Measurements from ENCODE around the gene TPRX2. TPM values are rescaled to one million over a fixed set of nuclear protein-coding genes. Genes with fewer than 3 reads are reported as not detected.

TPRX2 gene
- total and polyA plus RNA-seq, 2 of the 8 experiments (the other 6 are each of a cell fraction or from before 2014, with no cell fraction given), result not detected

DNA sequence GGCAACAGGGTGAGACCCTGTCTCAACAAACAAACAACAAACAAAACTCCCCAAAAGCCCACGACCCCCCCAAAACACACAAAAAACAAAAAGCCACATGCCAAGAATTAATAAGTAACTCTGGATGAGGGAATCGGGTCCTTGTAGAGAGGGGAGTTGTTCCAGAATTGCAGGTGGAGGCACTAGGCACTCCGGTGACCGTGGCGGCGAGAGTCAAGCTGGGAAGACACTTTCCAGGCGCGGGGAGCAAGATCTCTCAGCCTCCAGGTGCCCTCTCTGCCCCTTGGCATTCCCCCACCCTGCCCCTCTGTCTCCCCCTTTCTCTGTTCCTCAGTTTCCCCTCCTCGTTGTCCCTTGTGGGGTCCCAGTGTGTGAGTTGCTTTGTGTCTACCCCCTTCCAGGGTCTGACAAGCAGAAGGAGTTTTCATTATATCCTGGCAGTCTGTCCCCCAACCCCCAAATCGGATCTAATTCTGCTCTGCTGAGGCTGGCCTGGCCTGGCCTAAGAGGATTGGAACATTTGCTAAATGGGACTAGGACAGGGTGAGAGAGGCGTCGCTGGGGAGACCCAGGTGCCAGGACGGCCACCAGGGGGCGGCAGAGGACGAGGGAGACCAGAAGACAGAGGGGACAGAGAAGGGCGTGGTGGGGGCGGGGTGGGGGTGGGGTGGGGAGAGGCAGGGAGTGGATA lies 45.6 kb upstream of the TPRX2 start:
- H3K23ac ChIP-seq (ENCODE audit: insufficient read length), result no peak overlapping the region
- no peaks in the 10 kb centered on the region for H3K79me2 ChIP-seq (ENCODE audit: control insufficient read depth in 1 of 2, insufficient read depth in 2 of 2, low read length in 2 of 2)
- H4K91ac ChIP-seq (replicated peaks; ENCODE audit: insufficient read length, low read length), result no peak overlapping the region
- H3K23me2 ChIP-seq (ENCODE audit: low read depth, low read length), result peaks cover 4% of the 10 kb centered on the region; the same call in 1 of the 2 replicates
- no peak overlapping the region for H2AK5ac ChIP-seq (ENCODE audit: low read depth, low read length)
- no peak overlapping the region for H3K4ac ChIP-seq (replicated peaks; ENCODE audit: insufficient read length, low read depth, low read length)
- H4K20me1 ChIP-seq (replicated peaks in 1 of 2; ENCODE audit: control insufficient read depth in 1 of 2, insufficient read depth in 2 of 2, low read length in 2 of 2), result no peaks in the 10 kb centered on the region
- 42% methylated on average over 13 of the region's 17 CpGs; no CpG with 5 or more reads in 1 of the 2 experiments for WGBS, 2 experiments (ENCODE audit: extremely low coverage in 1 of 2, insufficient coverage in 1 of 2, insufficient read length in 1 of 2, insufficient replicate concordance in 2 of 2, low coverage in 1 of 2, low lambda C conversion rate in 2 of 2, missing lambda C conversion rate in 1 of 2)
- CTCF ChIA-PET (ENCODE audit: partially characterized antibody), result interaction anchor here (0.7 to 4.0 kb wide), 17 partner anchors 10 to 750 kb away, joined by 3 to 31 read pairs (median 5); no protein-coding TSS in a partner anchor
- no peak overlapping the region for H3K4me3 ChIP-seq (ENCODE audit: extremely low read depth in 1 of 4, insufficient read depth in 2 of 4, low read depth in 3 of 4, low read length in 4 of 4)
- H3K4me2 ChIP-seq (ENCODE audit: insufficient read depth in 1 of 2, low read depth in 2 of 2, low read length in 2 of 2), result no peak overlapping the region
- TF ChIP-seq RAD21 (IDR thresholded peaks at IDR 0.05 in 1 of 2, conservative IDR thresholded peaks at IDR 0.05 in 1 of 2; ENCODE audit: low read depth in 2 of 2, low read length in 2 of 2) (peak; percentile 68 to 78), CTCF (IDR thresholded peaks at IDR 0.05; ENCODE audit: control extremely low read depth in 1 of 3, insufficient read depth in 1 of 3, low read depth in 1 of 3, low read length in 3 of 3) (peak; percentile 70 to 91 (median 85)), KDM1A (IDR thresholded peaks at IDR 0.05; ENCODE audit: borderline replicate concordance, low read length) (no peak), EP300 (IDR thresholded peaks at IDR 0.05; ENCODE audit: borderline replicate concordance in 1 of 2, low read depth in 2 of 2, low read length in 2 of 2) (no peak), TCF12 (IDR thresholded peaks at IDR 0.05; ENCODE audit: low read depth, low read length) (no peak)
- FAIRE-seq (no peak), DNase-seq (ENCODE audit: low read depth in 1 of 2, low spot score in 2 of 2) (peak; percentile 78 to 99)
- H3K18ac ChIP-seq (ENCODE audit: extremely low read depth, low read length), result no peak overlapping the region
- H2BK5ac ChIP-seq (ENCODE audit: low read depth, low read length), result no peak overlapping the region
- no peaks in the 10 kb centered on the region for H3K9me3 ChIP-seq (ENCODE audit: insufficient read depth in 2 of 2, low read depth in 1 of 2, low read length in 1 of 2)
- H3K56ac ChIP-seq (replicated peaks; ENCODE audit: insufficient read length, low read depth, low read length), result no peak overlapping the region
- no peak overlapping the region for H3K14ac ChIP-seq (ENCODE audit: insufficient read length)
- H3K36me3 ChIP-seq (ENCODE audit: control insufficient read depth in 2 of 4, insufficient read depth in 4 of 4, low read length in 3 of 4), result no peaks in the 10 kb centered on the region
- no peak overlapping the region for H3K9ac ChIP-seq (replicated peaks in 1 of 4; ENCODE audit: extremely low read depth in 1 of 4, low read depth in 3 of 4, low read length in 3 of 4)
- no peak overlapping the region for H2BK20ac ChIP-seq (ENCODE audit: low read length)
- H3K4me1 ChIP-seq (replicated peaks in 1 of 4; ENCODE audit: control insufficient read depth in 3 of 4, insufficient read depth in 4 of 4, low read length in 3 of 4), result no peaks in the 10 kb centered on the region; a peak in 2 of 7 replicates
- H3K27me3 ChIP-seq (replicated peaks in 1 of 4; ENCODE audit: control insufficient read depth in 3 of 4, extremely low read depth in 1 of 4, insufficient read depth in 3 of 4, low read length in 3 of 4), result no peaks in the 10 kb centered on the region
- no peak overlapping the region for H4K5ac ChIP-seq (ENCODE audit: insufficient read length, low read depth, low read length)
- no peak overlapping the region for H2BK120ac ChIP-seq (replicated peaks; ENCODE audit: low read depth, low read length)
- H2BK15ac ChIP-seq (ENCODE audit: low read length), result no peak overlapping the region
- 0 out of 2 replicates have a peak overlapping the region, but pooled peaks have one; percentile 9 for H2BK12ac ChIP-seq (ENCODE audit: low read depth, low read length)
- H2AFZ ChIP-seq (ENCODE audit: low read length), result no peak overlapping the region
- no peaks in the 10 kb centered on the region for H3K79me1 ChIP-seq (ENCODE audit: low read depth, low read length)
- no peak overlapping the region for H3K27ac ChIP-seq (ENCODE audit: low read depth, low read length)
- POLR2A ChIA-PET (ENCODE audit: partially characterized antibody), result interaction anchor here (1.5 to 1.6 kb wide), 2 partner anchors 36 to 61 kb away, joined by 4 read pairs; no protein-coding TSS in a partner anchor
- H4K8ac ChIP-seq (ENCODE audit: extremely low read depth, insufficient read depth, low read length), result peak overlapping the region; percentile 68

All from H1 (cell line).